A549 (cell line): ENCODE data around the gene YIF1B.

Experiments
- CHD2 ChIP-seq: fragments of 150-350 bp; IDR thresholded peaks from 2 replicates; pipeline ENCODE4 v1.6.1; 2014; ENCODE audit warnings: low read length; ENCODE audit not compliant: partially characterized antibody
- CHD4 ChIP-seq: fragments of 200-600 bp; sonication (generic); IDR thresholded peaks from 2 replicates; pipeline ENCODE4 v1.6.1; 2016; ENCODE audit warnings: antibody characterized with exemption, mild to moderate bottlenecking, borderline replicate concordance
- EHMT2 ChIP-seq: fragments of 200-600 bp; sonication (generic); IDR thresholded peaks from 2 replicates; pipeline ENCODE4 v1.6.1; 2016; ENCODE audit warnings: antibody characterized with exemption, low read depth, mild to moderate bottlenecking, moderate library complexity
- TF ChIP-seq, protein P1 (sequence below): fragments of >200 bp; sonication (Bioruptor Twin); formaldehyde crosslinking; IDR thresholded peaks from 2 replicates; pipeline ENCODE4 v1.6.1; 2016
- TF ChIP-seq, protein P2 (sequence below): fragments of 150-350 bp; IDR thresholded peaks from 2 replicates; pipeline ENCODE4 v1.6.1; 2014; ENCODE audit warnings: low read depth, mild to moderate bottlenecking, low read length

GRCh38 chr19:38293281-38293680, 22.5 kb downstream of the YIF1B start:
- TF ChIP-seq, protein P1, sequence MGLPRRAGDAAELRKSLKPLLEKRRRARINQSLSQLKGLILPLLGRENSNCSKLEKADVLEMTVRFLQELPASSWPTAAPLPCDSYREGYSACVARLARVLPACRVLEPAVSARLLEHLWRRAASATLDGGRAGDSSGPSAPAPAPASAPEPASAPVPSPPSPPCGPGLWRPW, result no peak
- TF ChIP-seq, protein P2, sequence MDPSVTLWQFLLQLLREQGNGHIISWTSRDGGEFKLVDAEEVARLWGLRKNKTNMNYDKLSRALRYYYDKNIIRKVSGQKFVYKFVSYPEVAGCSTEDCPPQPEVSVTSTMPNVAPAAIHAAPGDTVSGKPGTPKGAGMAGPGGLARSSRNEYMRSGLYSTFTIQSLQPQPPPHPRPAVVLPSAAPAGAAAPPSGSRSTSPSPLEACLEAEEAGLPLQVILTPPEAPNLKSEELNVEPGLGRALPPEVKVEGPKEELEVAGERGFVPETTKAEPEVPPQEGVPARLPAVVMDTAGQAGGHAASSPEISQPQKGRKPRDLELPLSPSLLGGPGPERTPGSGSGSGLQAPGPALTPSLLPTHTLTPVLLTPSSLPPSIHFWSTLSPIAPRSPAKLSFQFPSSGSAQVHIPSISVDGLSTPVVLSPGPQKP, result no peak
- TF ChIP-seq CHD4, result no peak
- no peak for TF ChIP-seq CHD2
- no peak for TF ChIP-seq EHMT2
